ENCODE results near the gene SMARCD1.
A peak's percentile ranks its signal among the peaks of the same experiment; 100 is the strongest.
"Not testable (repeated sequence)": the region's sequence is repeated elsewhere in the genome, so short reads cannot be mapped to it uniquely, and the experiment has no call there.

The SMARCD1 gene

DNA sequence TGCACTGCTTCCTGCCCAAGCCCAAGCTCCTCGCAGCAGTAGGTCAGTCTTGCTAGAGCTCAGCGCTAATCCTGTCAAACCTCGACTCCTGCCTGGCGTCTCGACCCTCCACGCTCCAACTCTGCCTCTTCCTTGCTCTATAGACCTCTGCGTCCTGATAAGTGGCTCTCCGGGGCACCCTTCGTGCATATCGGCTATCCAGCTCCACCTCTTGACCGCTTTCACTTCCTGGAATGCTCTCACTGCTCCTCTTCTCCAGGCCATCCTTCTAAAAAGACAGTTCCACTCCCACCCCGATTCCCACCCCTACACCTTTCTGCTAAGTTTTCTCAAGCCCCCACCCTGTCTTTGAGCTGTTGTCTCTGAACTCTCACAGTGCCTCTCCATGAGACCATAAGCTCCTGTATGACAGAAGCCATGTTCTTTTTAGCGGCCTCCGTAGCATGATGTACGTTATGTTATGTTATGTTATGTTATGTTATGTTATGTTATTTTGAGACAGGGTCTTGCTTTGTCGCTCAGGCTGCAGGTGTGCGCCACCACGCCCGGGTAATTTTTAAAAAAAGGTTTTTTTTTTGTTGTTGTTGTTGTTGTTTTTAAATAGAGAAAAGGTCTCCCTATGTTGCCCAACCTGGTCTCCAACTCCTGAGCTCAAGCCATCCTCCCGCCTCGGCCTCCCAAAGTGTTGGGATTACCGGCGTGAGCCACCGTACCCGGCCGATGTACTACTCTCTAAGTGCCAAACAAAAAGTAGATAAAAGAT, 27.5 kb downstream of the SMARCD1 start:
- Mint-ChIP-seq H3K9me3 (no peaks in the 10 kb centered on the region), H3K4me3 (peak overlapping the region; percentile 97), H3K4me1 (ENCODE audit: low read depth) (peaks cover 61% of the 10 kb centered on the region)

DNA sequence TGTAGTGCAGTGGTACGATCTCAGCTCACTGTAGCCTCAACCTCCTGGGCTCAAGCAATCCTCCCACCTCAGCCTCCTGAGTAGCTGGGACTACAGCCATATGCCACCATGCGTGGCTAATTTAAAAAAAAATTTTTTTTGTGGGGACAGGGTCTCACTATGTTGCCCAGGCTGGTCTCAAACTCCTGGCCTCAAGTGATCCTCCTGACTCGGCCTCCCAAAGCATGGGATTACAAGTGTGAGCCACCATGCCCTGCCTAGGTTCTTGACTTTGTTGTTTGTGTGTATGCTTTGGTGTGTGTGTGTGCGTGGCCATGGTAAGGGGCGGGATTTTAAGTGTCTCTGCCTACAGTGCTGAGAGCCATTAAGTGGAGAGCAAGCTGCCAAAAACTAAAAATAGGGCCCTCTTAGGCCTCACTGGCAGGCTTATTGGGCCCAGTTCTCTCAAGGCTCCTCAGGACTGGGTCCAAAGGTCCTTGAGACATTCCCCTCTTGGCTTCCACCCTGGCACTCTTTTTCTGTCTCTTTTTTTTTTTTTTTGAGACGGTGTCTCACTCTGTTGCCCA, 32.0 kb downstream of the SMARCD1 start:
- no peaks in the 10 kb centered on the region for H3K9me3 Mint-ChIP-seq
- no peak overlapping the region for H3K4me3 Mint-ChIP-seq
- H3K27ac Mint-ChIP-seq, result peak overlapping the region; percentile 70
- peaks cover 38% of the 10 kb centered on the region for H3K36me3 Mint-ChIP-seq (ENCODE audit: low read depth)
- H3K4me1 Mint-ChIP-seq (ENCODE audit: low read depth), result peaks cover 44% of the 10 kb centered on the region
- no peaks in the 10 kb centered on the region for H3K27me3 Mint-ChIP-seq

More for the DNA sequence above, 27.5 kb downstream of the SMARCD1 start:
- H3K36me3 Mint-ChIP-seq (ENCODE audit: low read depth), result peaks cover 17% of the 10 kb centered on the region
- H3K27me3 Mint-ChIP-seq, result no peaks in the 10 kb centered on the region
- peak overlapping the region; percentile 94 for H3K27ac Mint-ChIP-seq

DNA sequence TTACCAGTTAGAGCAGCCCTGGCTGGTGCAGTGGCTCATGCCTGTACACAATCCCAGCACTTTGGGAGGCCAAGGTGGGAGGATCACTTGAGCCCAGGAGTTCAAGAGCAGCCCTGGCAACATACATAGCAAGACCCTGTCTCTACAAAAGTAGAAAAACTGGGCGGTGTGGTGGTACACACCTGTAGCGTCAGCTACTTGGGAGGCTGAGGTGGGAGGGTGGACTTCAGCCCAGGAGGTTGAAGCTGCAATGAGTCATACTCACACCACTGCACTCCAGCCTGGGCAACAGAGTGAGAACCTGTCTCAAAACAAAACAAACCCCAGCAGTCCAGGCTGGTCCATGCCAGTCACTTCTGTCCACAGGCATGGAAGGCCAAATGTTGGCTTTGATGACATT, 34.2 kb downstream of the SMARCD1 start:
- peaks cover 45% of the 10 kb centered on the region for H3K36me3 Mint-ChIP-seq (ENCODE audit: low read depth)

DNA sequence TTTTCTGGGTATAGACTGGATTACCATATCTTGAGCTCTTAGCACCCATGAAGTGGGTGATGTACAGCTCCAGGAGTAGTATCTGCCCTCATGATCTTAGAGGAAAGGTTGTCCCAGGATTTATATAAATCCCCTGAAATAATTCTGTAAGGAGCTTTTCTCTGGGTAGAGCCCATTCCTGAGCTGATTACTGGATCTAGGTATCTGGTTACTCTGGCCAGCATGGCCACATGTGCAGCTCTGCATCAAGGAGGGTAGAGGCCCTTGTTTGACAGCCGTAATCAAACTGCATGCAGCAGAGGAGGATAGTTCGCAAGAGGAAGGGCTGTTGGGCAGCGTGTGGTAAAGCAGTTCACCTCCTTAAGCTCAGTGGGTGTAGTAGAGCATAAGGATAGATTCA, 35.4 kb downstream of the SMARCD1 start:
- Mint-ChIP-seq H3K4me1 (ENCODE audit: low read depth) (peaks cover 32% of the 10 kb centered on the region), H3K27me3 (no peaks in the 10 kb centered on the region), H3K36me3 (ENCODE audit: low read depth) (peaks cover 53% of the 10 kb centered on the region), H3K27ac (peak overlapping the region; percentile 21), H3K9me3 (no peaks in the 10 kb centered on the region), H3K4me3 (no peak overlapping the region)

More for the DNA sequence above, 34.2 kb downstream of the SMARCD1 start:
- H3K27ac Mint-ChIP-seq, result no peak overlapping the region
- H3K9me3 Mint-ChIP-seq, result no peaks in the 10 kb centered on the region
- no peaks in the 10 kb centered on the region for H3K27me3 Mint-ChIP-seq
- peaks cover 30% of the 10 kb centered on the region for H3K4me1 Mint-ChIP-seq (ENCODE audit: low read depth)
- H3K4me3 Mint-ChIP-seq, result no peak overlapping the region

DNA sequence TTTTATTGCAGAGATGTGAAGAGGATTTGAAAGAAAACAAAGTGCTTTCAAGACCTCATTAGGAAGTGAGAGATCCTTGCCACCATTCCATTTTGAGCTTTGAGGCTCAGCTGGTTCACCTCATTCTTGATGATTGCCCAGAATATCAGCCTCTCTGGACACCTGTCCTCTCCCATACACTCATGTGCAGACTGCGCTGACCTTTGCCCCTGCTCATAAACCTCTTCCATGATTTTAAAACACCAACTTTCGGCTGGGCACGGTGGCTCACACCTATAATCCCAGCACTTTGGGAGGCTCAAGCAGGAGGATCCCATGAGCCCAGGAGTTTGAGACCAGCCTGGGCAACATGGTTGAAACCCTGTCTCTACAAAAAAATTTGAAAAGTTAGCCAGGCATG, 35.8 kb downstream of the SMARCD1 start:
- Mint-ChIP-seq H3K4me3 (no peak overlapping the region), H3K4me1 (ENCODE audit: low read depth) (peaks cover 32% of the 10 kb centered on the region), H3K27ac (no peak overlapping the region), H3K36me3 (ENCODE audit: low read depth) (peaks cover 54% of the 10 kb centered on the region), H3K9me3 (no peaks in the 10 kb centered on the region), H3K27me3 (no peaks in the 10 kb centered on the region)

DNA sequence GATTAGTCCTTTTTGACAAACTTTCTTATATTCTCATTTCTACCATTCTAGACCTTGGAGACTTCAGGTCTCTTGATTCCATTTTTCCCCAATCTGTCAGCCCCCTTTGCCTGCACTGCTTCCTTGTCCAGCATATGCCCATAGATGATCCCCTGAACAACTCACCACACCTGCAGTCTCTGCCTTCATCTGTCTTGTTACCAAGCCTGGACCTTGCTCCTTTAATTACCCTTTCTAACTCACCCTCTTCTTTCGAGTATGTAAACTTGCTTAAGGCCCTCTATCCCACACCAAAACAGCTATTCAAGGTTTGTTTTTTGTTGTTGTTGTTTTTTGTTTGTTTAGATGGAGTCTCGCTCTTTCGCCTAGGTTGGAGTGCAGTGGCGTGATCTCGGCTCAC, 36.5 kb downstream of the SMARCD1 start:
- no peaks in the 10 kb centered on the region for H3K9me3 Mint-ChIP-seq
- H3K27ac Mint-ChIP-seq, result peak overlapping the region; percentile 22
- H3K4me1 Mint-ChIP-seq (ENCODE audit: low read depth), result peaks cover 25% of the 10 kb centered on the region
- no peak overlapping the region for H3K4me3 Mint-ChIP-seq
- H3K36me3 Mint-ChIP-seq (ENCODE audit: low read depth), result peaks cover 50% of the 10 kb centered on the region
- H3K27me3 Mint-ChIP-seq, result no peaks in the 10 kb centered on the region

DNA sequence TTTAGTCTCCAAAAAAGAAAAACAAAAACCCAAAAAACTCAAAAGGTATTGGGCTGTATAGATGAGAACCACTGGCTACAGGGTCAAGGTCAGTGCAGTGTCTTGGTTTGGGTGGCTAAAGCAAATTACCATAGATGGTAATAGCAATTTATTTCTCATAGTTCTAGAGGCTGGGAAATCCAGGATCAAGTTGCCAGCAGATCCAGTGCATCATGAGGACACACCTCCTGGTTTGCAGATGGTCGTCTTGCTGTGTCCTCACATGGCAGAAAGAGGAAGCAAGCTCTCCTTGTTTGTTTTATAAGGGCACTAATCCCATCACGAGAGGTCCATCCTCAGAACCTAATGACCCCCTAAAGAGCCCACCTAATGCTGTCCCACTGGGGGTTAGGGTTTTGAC, 38.1 kb downstream of the SMARCD1 start:
- Mint-ChIP-seq H3K36me3 (ENCODE audit: low read depth) (peaks cover 63% of the 10 kb centered on the region), H3K9me3 (no peaks in the 10 kb centered on the region), H3K4me1 (ENCODE audit: low read depth) (peaks cover 20% of the 10 kb centered on the region), H3K27me3 (no peaks in the 10 kb centered on the region), H3K4me3 (no peak overlapping the region), H3K27ac (peak overlapping the region; percentile 49)

DNA sequence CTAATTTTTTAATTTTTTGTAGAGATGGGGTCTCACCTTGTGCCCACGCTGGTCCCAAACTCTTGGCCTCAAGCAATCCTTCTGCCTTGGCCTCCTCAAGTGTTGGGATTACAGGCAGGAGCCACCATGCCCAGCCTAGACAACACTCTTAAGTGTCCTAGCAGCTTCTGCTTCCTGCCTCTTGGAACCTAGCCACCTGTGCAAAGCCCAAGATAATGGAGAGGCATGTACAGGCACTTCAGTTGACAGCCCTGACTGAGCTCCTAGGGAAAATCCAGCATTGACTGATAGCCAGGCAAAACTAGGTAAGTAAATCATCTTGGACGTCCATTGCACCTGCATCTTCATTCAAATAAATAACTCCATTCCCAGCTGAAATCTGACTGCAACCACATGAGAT, 42.4 kb downstream of the SMARCD1 start:
- H3K4me1 Mint-ChIP-seq (ENCODE audit: low read depth), result peaks cover 15% of the 10 kb centered on the region
- H3K27me3 Mint-ChIP-seq, result no peaks in the 10 kb centered on the region
- peak overlapping the region; percentile 43 for H3K27ac Mint-ChIP-seq
- no peaks in the 10 kb centered on the region for H3K9me3 Mint-ChIP-seq
- no peak overlapping the region for H3K4me3 Mint-ChIP-seq
- peaks cover 74% of the 10 kb centered on the region for H3K36me3 Mint-ChIP-seq (ENCODE audit: low read depth)

DNA sequence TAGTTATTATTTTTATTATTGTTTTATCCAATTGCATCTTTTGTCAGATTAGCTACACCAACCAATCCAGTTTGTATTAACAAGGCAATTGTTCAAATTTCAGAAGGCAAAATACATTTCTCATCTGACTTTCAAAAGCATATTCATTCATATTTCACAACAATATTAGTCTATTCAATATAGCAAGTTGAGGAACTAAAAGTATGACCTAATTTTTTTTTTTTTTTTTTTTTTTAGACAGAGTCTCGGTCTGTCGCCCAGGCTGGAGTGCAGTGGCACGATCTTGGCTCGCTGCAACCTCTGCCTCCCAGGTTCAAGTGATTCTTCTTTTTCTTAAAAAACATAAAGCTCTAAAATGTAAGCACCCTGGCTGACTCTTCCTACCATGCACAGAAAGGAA, 44.1 kb downstream of the SMARCD1 start:
- peaks cover 20% of the 10 kb centered on the region for H3K4me1 Mint-ChIP-seq (ENCODE audit: low read depth)
- no peaks in the 10 kb centered on the region for H3K9me3 Mint-ChIP-seq
- H3K36me3 Mint-ChIP-seq (ENCODE audit: low read depth), result peaks cover 76% of the 10 kb centered on the region
- H3K27ac Mint-ChIP-seq, result no peak overlapping the region
- no peaks in the 10 kb centered on the region for H3K27me3 Mint-ChIP-seq
- no peak overlapping the region for H3K4me3 Mint-ChIP-seq

DNA sequence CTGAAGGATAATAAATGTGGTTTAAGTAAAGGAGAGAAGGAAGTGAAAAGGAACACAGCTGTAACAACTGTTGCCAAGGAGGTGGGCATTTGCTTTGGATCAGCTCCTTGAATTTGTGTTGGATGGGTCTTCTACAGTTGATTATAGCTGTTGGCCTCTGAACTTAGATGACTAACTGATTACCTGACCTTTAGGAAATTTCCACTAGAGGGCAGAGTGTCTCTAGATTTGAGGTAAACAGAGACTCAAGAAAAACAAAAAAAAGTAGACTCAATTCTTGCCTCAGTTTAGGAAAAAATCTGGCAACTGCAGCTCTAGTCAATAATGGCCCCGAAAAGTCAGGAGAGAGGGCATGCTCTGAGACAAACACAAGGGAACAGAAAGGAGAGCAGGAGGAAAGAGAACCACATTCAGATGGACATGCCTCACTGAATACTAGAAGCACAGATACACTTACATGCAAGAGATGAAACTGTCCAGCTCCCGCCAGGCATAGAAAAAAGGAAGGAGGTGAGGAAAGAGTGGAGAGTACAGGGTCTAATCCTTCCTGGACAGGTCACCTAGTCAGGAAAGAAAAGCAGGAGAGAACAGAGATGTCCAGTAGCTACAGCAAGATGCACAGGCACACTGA, 47.5 kb downstream of the SMARCD1 start:
- Mint-ChIP-seq H3K4me1 (ENCODE audit: low read depth) (peaks cover 8% of the 10 kb centered on the region), H3K4me3 (no peak overlapping the region), H3K9me3 (no peaks in the 10 kb centered on the region), H3K27me3 (no peaks in the 10 kb centered on the region), H3K27ac (peak overlapping the region; percentile 88), H3K36me3 (ENCODE audit: low read depth) (peaks cover 64% of the 10 kb centered on the region)

DNA sequence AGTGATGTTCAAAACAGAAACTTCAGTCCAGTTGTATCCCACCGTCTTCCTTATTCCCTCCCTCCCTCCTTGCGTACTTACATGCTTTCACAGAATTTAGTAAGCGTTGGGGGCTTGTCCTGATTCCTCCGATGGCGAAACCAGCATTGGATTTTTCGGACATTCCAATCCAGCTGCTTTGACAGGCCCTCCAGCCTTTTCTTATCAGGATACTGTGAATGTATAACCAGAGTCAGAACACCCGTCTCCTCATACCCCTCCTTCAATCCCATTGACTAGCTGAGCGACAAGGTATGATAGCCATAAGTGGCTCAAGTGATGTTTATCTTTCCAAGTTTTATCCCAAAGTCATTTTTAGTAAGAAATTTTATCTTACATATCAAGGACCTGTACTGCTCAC, 57.9 kb downstream of the SMARCD1 start:
- Mint-ChIP-seq H3K27me3 (no peaks in the 10 kb centered on the region), H3K9me3 (no peaks in the 10 kb centered on the region), H3K4me3 (no peak overlapping the region), H3K36me3 (ENCODE audit: low read depth) (peaks cover 33% of the 10 kb centered on the region), H3K27ac (no peak overlapping the region), H3K4me1 (ENCODE audit: low read depth) (peaks cover 3% of the 10 kb centered on the region)

DNA sequence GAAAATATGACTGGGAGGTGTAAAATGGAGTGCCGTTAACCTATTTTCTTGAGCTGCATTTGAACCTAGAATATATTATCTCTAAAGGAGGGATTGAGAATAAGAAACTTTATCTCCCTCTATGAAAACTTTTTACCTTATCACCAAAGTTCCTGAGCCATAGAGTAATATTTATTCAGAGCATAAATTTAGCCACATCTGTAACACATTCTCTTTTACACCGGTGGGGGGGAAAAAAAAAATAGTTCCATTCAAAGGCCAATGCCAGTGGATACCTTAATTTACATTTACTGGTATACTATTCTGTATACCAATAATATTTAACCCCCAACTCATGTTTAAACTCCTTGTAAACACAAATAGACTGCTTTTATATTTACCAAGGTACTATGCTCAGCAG, 60.3 kb downstream of the SMARCD1 start:
- Mint-ChIP-seq H3K27ac (no peak overlapping the region), H3K4me3 (no peak overlapping the region), H3K9me3 (no peaks in the 10 kb centered on the region), H3K36me3 (ENCODE audit: low read depth) (peaks cover 25% of the 10 kb centered on the region), H3K4me1 (ENCODE audit: low read depth) (peaks cover 15% of the 10 kb centered on the region), H3K27me3 (no peaks in the 10 kb centered on the region)

DNA sequence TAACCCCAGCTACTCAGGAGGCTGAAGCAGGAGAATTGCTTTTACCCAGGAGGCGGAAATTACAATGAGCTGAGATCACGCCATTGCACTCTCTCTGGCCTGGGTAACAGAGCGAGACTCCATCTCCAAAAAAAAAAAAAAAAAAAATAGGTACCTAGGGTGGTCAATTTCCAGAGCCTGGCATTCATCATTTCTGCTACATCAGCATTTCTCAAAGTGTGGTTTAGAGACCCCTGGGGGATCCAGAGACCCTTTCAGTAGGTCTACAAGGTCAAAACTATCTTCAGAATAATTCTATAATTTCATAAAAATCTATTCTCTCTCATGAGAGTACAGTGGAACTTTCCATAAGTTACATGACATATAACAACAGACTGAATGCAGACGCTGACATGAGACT, 62.1 kb downstream of the SMARCD1 start:
- H3K4me3 Mint-ChIP-seq, result no peak overlapping the region
- H3K27ac Mint-ChIP-seq, result no peak overlapping the region
- H3K27me3 Mint-ChIP-seq, result no peaks in the 10 kb centered on the region
- peaks cover 25% of the 10 kb centered on the region for H3K4me1 Mint-ChIP-seq (ENCODE audit: low read depth)
- H3K36me3 Mint-ChIP-seq (ENCODE audit: low read depth), result peaks cover 10% of the 10 kb centered on the region
- H3K9me3 Mint-ChIP-seq, result no peaks in the 10 kb centered on the region

DNA sequence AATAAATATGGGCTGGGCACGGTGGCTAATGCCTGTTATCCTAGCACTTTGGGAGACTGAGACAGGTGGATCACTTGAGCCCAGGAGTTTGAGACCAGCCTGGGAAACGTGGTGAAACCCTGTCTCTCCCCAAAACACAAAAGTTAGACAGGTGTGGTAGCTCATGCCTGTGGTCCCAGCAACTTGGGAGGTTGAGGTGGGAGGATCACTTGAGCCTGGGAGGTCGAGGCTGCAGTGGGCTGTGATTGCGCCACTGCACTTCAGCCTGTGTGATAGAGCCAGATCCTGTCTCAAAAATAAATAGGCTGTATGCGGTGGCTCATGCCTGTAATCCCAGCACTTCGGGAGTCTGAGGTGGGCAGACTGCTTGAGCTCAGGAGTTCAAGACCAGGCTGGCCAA, 62.9 kb downstream of the SMARCD1 start:
- not testable (repeated sequence) for H3K36me3 Mint-ChIP-seq (ENCODE audit: low read depth); H3K4me3 Mint-ChIP-seq; H3K27ac Mint-ChIP-seq; H3K27me3 Mint-ChIP-seq; H3K9me3 Mint-ChIP-seq
- H3K4me1 Mint-ChIP-seq (ENCODE audit: low read depth), result peaks cover 25% of the 10 kb centered on the region

DNA sequence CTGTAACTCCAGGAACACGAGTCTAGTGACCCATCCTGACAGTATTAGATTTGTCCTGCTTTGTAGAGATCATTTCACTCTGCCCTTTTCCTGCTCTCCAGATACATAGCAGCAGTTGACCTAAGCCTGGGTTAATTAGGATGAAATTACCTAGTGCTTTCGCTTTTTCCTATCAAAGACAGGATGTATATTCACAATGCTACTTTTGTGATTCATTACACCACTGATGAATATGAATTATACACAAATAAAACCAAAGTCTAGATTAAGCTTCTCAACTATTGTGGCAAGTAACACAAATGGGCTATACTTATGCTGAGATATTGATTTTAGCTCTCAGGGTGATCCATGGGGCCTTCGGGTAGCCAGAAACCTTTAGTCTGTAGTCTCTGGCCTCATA, 64.2 kb downstream of the SMARCD1 start:
- H3K4me1 Mint-ChIP-seq (ENCODE audit: low read depth), result peaks cover 25% of the 10 kb centered on the region
- no peak overlapping the region for H3K27ac Mint-ChIP-seq
- H3K4me3 Mint-ChIP-seq, result no peak overlapping the region
- no peaks in the 10 kb centered on the region for H3K9me3 Mint-ChIP-seq
- no peaks in the 10 kb centered on the region for H3K27me3 Mint-ChIP-seq
- no peaks in the 10 kb centered on the region for H3K36me3 Mint-ChIP-seq (ENCODE audit: low read depth)
